ENCODE data around the gene LNX2.

DNA sequence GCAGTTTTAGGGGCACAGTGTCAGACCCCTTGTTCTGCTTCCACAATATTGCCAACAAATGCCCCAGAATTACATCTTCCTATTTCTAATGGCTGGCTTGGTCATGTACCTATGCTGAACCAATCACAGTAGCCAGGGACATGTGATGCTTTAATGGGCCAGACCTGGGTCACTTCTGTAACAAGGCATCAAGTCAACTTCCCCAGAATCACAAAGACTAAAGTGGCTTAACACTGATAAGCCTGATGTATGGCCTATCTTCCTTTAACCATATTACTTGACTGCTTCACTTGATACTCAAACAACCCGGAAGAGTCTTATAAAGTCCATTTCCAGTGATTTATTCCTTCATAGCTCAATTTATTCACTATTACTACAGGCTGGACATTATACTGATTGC, 19.6 kb downstream of the LNX2 start:
- no peak for TF ChIP-seq POLR2A (IDR thresholded peaks at IDR 0.05; ENCODE audit: borderline replicate concordance, extremely low read depth, insufficient read depth, insufficient read length)
- TF ChIP-seq, protein P1, sequence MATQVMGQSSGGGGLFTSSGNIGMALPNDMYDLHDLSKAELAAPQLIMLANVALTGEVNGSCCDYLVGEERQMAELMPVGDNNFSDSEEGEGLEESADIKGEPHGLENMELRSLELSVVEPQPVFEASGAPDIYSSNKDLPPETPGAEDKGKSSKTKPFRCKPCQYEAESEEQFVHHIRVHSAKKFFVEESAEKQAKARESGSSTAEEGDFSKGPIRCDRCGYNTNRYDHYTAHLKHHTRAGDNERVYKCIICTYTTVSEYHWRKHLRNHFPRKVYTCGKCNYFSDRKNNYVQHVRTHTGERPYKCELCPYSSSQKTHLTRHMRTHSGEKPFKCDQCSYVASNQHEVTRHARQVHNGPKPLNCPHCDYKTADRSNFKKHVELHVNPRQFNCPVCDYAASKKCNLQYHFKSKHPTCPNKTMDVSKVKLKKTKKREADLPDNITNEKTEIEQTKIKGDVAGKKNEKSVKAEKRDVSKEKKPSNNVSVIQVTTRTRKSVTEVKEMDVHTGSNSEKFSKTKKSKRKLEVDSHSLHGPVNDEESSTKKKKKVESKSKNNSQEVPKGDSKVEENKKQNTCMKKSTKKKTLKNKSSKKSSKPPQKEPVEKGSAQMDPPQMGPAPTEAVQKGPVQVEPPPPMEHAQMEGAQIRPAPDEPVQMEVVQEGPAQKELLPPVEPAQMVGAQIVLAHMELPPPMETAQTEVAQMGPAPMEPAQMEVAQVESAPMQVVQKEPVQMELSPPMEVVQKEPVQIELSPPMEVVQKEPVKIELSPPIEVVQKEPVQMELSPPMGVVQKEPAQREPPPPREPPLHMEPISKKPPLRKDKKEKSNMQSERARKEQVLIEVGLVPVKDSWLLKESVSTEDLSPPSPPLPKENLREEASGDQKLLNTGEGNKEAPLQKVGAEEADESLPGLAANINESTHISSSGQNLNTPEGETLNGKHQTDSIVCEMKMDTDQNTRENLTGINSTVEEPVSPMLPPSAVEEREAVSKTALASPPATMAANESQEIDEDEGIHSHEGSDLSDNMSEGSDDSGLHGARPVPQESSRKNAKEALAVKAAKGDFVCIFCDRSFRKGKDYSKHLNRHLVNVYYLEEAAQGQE (IDR thresholded peaks at IDR 0.05; ENCODE audit: low read depth): no peak
- no peak for TF ChIP-seq EZH2 (IDR thresholded peaks at IDR 0.05)
- TF ChIP-seq, protein P2, sequence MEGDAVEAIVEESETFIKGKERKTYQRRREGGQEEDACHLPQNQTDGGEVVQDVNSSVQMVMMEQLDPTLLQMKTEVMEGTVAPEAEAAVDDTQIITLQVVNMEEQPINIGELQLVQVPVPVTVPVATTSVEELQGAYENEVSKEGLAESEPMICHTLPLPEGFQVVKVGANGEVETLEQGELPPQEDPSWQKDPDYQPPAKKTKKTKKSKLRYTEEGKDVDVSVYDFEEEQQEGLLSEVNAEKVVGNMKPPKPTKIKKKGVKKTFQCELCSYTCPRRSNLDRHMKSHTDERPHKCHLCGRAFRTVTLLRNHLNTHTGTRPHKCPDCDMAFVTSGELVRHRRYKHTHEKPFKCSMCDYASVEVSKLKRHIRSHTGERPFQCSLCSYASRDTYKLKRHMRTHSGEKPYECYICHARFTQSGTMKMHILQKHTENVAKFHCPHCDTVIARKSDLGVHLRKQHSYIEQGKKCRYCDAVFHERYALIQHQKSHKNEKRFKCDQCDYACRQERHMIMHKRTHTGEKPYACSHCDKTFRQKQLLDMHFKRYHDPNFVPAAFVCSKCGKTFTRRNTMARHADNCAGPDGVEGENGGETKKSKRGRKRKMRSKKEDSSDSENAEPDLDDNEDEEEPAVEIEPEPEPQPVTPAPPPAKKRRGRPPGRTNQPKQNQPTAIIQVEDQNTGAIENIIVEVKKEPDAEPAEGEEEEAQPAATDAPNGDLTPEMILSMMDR (IDR thresholded peaks at IDR 0.05 in 2 of 3, conservative IDR thresholded peaks at IDR 0.05 in 1 of 3; ENCODE audit: borderline replicate concordance in 1 of 3, insufficient read depth in 1 of 3, low read depth in 2 of 3, low read length in 2 of 3): no peak
- TF ChIP-seq, protein P3, sequence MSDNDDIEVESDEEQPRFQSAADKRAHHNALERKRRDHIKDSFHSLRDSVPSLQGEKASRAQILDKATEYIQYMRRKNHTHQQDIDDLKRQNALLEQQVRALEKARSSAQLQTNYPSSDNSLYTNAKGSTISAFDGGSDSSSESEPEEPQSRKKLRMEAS (IDR thresholded peaks at IDR 0.05): no peak
- TF ChIP-seq JUND (IDR thresholded peaks at IDR 0.05): no peak
- no peak for TF ChIP-seq POLR2AphosphoS5 (IDR thresholded peaks at IDR 0.05; ENCODE audit: low read depth, low read length)
- no peak for TF ChIP-seq CBX3 (IDR thresholded peaks at IDR 0.05; ENCODE audit: low read depth)
- no peak for TF ChIP-seq TCF7L2 (IDR thresholded peaks at IDR 0.05; ENCODE audit: borderline replicate concordance, extremely low read depth, insufficient read depth, insufficient read length)
- TF ChIP-seq CEBPB (IDR thresholded peaks at IDR 0.05; ENCODE audit: low read depth): no peak
- TF ChIP-seq, protein P4, sequence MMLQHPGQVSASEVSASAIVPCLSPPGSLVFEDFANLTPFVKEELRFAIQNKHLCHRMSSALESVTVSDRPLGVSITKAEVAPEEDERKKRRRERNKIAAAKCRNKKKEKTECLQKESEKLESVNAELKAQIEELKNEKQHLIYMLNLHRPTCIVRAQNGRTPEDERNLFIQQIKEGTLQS (IDR thresholded peaks at IDR 0.05): no peak
- no peak for TF ChIP-seq RAD21 (IDR thresholded peaks at IDR 0.05; ENCODE audit: low read depth)
